Fibroblast of lung (primary cell): ENCODE data around the gene DPT.

Source experiments
- CTCF ChIP-seq, 2 donors: IDR thresholded peaks in 1 of 2; conservative IDR thresholded peaks in 1 of 2; 1 replicate in 1 of 2; 2 replicates in 1 of 2; pipeline ENCODE4 v1.5.1; 2011 to 2012; ENCODE audit warnings: low read length in 2 of 2, control low read depth in 1 of 2, inconsistent platforms in 1 of 2, low read depth in 1 of 2, mild to moderate bottlenecking in 1 of 2
- EZH2 ChIP-seq: IDR thresholded peaks from 2 replicates; pipeline ENCODE4 v1.5.1; 2012; ENCODE audit warnings: low read length, control low read depth, mild to moderate bottlenecking; ENCODE audit errors: missing control alignments

- no peak for TF ChIP-seq CTCF (conservative IDR thresholded peaks at IDR 0.05 in 1 of 2, IDR thresholded peaks at IDR 0.05 in 1 of 2; ENCODE audit: low read depth in 1 of 2, low read length in 2 of 2)
- no peak for TF ChIP-seq EZH2
Measured at GRCh38 chr1:168734946-168735345, 5.9 kb upstream of the DPT start.
